ENCODE measurements around the gene NR1D2.
A peak's percentile ranks its signal among the peaks of the same experiment; 100 is the strongest.

Gene NR1D2

DNA sequence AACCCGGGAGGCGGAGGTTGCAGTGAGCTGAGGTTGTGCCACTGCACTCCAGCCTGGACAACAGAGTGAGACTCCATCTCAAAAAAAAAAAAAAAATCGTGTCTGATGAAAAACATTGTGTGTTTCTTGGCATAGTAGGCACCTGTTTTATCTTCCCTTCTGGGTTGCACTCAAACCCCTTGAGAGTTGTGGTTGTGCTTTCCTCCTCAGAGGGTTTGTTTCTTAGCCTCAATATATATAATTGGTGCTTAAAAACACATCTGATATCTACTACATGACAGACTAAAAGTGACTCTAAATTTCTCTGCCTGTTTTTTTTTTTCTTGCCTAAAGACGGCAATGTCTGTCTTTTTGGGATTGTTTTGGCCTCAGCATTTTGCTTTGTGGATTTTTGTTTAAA lies 7.6 kb downstream of the NR1D2 start:
- H3K4me3 ChIP-seq (ENCODE audit: low read depth, low read length), result no peak overlapping the region
- DNase-seq (ENCODE audit: low read depth), result no peak
- TF ChIP-seq, protein P1, sequence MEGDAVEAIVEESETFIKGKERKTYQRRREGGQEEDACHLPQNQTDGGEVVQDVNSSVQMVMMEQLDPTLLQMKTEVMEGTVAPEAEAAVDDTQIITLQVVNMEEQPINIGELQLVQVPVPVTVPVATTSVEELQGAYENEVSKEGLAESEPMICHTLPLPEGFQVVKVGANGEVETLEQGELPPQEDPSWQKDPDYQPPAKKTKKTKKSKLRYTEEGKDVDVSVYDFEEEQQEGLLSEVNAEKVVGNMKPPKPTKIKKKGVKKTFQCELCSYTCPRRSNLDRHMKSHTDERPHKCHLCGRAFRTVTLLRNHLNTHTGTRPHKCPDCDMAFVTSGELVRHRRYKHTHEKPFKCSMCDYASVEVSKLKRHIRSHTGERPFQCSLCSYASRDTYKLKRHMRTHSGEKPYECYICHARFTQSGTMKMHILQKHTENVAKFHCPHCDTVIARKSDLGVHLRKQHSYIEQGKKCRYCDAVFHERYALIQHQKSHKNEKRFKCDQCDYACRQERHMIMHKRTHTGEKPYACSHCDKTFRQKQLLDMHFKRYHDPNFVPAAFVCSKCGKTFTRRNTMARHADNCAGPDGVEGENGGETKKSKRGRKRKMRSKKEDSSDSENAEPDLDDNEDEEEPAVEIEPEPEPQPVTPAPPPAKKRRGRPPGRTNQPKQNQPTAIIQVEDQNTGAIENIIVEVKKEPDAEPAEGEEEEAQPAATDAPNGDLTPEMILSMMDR (IDR thresholded peaks at IDR 0.05; ENCODE audit: control insufficient read depth, extremely low read depth, insufficient read depth), result no peak

DNA sequence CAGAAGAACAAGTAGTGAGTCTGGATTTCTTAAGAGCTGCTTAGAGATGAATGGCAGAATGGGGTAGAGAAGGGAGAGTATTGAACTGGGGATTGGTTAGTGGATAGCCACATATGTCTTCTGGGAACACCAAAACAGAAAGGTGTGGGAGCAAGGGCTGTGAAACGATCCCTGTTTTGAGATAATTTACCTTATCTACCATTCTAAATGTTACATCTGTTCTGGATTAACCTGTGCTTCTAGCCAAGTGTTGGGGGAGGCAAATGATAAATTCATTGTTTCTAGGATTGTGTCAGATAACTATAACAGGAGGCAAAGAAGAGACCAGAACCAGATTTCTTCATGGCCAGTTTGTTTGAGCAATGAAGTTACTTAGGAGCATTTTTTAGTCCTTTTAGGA lies 8.4 kb downstream of the NR1D2 start:
- no peak for DNase-seq (ENCODE audit: low read depth)
- H3K4me3 ChIP-seq (ENCODE audit: low read depth, low read length), result no peak overlapping the region
- TF ChIP-seq, protein P1 (IDR thresholded peaks at IDR 0.05; ENCODE audit: control insufficient read depth, extremely low read depth, insufficient read depth), result no peak

DNA sequence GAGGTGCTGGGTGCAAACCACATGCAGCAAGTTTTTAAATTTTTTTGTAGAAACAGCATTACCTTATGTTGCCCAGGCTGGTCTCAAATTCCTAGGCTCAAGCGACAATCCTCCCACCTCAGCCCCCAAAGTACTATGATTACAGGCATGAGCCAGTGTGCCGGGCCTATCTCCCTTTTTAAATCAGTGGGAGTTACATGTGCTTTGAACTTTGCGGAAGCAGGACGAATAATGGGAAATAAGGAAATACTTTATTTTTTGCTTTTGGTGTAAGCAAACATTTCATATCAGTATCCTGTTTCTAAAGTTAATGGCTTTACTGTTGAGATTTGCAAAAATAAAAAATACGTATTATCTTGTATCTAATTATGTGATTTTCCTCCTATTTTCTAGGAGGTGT lies 9.1 kb downstream of the NR1D2 start:
- TF ChIP-seq, protein P1 (IDR thresholded peaks at IDR 0.05; ENCODE audit: control insufficient read depth, extremely low read depth, insufficient read depth), result no peak
- H3K4me3 ChIP-seq (ENCODE audit: low read depth, low read length), result no peak overlapping the region
- no peak for DNase-seq (ENCODE audit: low read depth)

DNA sequence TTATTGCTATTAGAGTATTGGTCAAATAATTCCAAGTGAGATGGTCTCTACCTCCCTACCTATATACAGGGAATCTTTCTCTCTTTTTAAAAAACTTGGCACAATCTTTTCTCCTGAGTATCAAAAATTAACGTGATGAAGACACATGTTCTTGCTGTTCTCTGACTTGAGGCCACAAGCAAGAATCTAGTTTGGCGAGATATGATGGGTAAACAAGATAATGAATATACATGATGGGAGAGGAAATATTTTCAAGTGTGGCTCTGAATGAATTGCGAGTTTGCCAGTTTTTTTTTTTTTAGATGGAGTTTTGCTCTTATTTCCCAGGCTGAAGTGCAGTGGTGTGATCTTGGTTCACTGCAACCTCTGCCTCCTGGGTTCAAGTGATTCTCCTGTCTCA lies 11.6 kb downstream of the NR1D2 start:
- H3K4me3 ChIP-seq (ENCODE audit: low read depth, low read length), result no peak overlapping the region
- DNase-seq (ENCODE audit: low read depth), result peak; percentile 86
- TF ChIP-seq, protein P1 (IDR thresholded peaks at IDR 0.05; ENCODE audit: control insufficient read depth, extremely low read depth, insufficient read depth), result no peak

DNA sequence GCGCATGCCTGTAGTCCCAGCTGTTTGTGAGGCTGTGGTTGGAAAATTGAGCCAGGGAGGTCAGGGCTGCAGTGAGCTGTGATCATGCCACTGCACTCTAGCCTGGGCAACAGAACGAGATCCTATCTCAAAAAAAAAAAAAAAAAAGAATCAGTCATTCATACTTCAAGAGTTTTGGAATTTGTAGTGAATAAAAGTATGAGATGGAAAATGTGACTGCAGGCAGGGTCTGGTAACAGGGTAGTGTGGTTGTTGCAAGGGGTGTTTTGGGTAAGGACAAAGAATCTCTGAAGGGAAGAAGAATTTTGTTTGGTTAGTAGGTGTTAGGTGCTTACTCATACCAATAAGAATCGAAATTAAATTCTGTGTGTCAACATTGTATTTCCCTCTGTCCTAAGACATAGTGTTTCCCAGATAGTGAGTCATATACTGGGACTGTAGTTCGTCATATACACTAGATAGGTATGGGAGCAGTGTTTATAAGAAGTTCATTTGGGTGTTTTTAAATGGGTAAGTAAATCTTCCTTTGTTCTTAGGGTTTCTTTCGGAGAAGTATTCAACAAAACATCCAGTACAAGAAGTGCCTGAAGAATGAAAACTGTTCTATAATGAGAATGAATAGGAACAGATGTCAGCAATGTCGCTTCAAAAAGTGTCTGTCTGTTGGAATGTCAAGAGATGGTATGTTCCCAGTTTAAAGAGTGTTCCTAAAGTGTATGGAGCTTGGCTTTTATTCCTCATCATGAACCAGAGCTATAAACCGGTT lies 14.2 kb downstream of the NR1D2 start:
- H3K4me3 ChIP-seq (ENCODE audit: low read depth, low read length), result no peak overlapping the region
- peak; percentile 90 for DNase-seq (ENCODE audit: low read depth)
- TF ChIP-seq, protein P1 (IDR thresholded peaks at IDR 0.05; ENCODE audit: control insufficient read depth, extremely low read depth, insufficient read depth), result no peak

DNA sequence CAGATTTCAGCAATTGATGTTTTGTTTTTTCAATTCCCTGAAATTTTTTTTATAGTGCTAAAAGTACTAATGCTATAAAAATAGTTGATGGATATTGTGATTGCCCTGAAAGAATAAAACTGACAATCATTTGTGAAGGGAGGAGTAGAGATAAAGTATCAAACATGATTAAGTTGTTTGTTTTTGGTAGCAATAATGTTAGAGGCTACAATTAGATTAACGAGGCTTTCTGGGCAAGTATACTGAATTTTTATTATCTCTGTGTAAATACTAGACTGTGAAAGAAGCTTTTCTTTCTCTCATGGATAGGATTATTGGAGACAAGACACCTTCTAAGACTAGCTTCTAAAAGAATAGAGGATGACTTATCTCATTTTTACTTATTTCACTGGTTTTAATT lies 15.6 kb downstream of the NR1D2 start:
- peak; percentile 86 for DNase-seq (ENCODE audit: low read depth)
- TF ChIP-seq, protein P1 (IDR thresholded peaks at IDR 0.05; ENCODE audit: control insufficient read depth, extremely low read depth, insufficient read depth), result no peak
- no peak overlapping the region for H3K4me3 ChIP-seq (ENCODE audit: low read depth, low read length)

DNA sequence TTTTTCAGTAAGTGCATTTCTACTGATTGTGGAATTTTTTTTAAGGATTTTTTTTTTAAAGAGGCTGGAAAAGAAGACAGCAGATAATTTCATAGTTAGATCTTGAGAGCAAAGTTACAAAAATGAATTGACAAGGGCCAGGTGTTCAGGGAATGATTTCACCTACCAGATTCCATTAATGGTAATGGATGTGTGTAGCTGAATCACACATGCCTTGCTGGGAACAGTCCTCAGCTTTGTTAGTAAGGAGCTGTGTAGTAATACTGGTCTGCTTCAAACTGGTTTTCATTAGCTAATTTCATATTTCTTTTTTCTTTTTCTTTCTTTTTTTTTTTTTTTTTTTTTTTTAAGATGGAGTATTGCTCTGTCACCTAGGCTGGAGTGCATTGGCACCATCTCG lies 16.0 kb downstream of the NR1D2 start:
- TF ChIP-seq, protein P1 (IDR thresholded peaks at IDR 0.05; ENCODE audit: control insufficient read depth, extremely low read depth, insufficient read depth), result no peak
- no peak for DNase-seq (ENCODE audit: low read depth)
- no peak overlapping the region for H3K4me3 ChIP-seq (ENCODE audit: low read depth, low read length)

Data from LNCaP clone FGC (cell line).